ENCODE measurements around the gene HIGD2A. TPM values are rescaled to one million over a fixed set of nuclear protein-coding genes. Genes with fewer than 3 reads are reported as not detected.

Gene HIGD2A
- total and polyA plus RNA-seq, 2 of the 13 experiments (the other 11 are each of a cell fraction or from before 2014, with no cell fraction given) = 89.2 to 146 TPM

DNA sequence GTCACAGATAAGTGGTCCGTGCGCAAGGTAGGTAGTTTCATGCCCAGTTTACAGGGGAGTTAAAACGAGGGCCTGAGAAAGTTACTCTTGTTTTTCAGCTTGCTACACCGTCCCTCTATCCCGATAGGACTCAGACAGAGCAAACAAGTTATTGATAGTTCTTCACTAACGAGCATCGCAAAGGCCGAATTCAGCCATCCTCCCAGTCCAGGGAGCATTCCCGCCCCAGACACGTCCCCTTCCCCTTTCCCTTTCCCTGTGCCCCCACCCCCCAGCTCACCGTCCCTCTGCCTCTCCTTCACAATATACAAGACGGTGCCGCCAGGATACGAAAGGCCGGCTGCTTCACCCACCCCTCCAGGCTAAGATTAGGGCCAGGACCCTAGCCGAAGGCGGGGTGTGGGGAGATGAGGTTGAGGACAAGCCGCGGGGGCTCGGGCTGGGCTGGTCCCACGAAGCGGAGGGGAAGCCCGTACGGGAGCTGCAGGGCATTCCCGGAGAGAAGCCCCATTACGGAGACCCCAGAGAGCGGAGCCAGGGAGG lies 27.6 kb upstream of the HIGD2A start (continued):
- TF ChIP-seq, protein P1, sequence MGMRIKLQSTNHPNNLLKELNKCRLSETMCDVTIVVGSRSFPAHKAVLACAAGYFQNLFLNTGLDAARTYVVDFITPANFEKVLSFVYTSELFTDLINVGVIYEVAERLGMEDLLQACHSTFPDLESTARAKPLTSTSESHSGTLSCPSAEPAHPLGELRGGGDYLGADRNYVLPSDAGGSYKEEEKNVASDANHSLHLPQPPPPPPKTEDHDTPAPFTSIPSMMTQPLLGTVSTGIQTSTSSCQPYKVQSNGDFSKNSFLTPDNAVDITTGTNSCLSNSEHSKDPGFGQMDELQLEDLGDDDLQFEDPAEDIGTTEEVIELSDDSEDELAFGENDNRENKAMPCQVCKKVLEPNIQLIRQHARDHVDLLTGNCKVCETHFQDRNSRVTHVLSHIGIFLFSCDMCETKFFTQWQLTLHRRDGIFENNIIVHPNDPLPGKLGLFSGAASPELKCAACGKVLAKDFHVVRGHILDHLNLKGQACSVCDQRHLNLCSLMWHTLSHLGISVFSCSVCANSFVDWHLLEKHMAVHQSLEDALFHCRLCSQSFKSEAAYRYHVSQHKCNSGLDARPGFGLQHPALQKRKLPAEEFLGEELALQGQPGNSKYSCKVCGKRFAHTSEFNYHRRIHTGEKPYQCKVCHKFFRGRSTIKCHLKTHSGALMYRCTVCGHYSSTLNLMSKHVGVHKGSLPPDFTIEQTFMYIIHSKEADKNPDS (CRISPR knock-in tag; IDR thresholded peaks at IDR 0.05) = peak; percentile 10; the same call in 1 of the 2 replicates
- TF ChIP-seq ZNF75D (CRISPR knock-in tag; IDR thresholded peaks at IDR 0.05; ENCODE audit: borderline replicate concordance) (no peak), ZNF547 (CRISPR knock-in tag; IDR thresholded peaks at IDR 0.05) (no peak), ZNF891 (CRISPR knock-in tag; IDR thresholded peaks at IDR 0.05) (peak; percentile 14; the same call in 1 of the 2 replicates), ZBTB20 (CRISPR knock-in tag; IDR thresholded peaks at IDR 0.05; ENCODE audit: borderline replicate concordance, low read depth) (no peak), ZNF30 (CRISPR knock-in tag; IDR thresholded peaks at IDR 0.05) (0 out of 2 replicates have a peak, but pooled peaks have one; percentile 15), ZNF124 (CRISPR knock-in tag; IDR thresholded peaks at IDR 0.05) (no peak)
- TF ChIP-seq, protein P2, sequence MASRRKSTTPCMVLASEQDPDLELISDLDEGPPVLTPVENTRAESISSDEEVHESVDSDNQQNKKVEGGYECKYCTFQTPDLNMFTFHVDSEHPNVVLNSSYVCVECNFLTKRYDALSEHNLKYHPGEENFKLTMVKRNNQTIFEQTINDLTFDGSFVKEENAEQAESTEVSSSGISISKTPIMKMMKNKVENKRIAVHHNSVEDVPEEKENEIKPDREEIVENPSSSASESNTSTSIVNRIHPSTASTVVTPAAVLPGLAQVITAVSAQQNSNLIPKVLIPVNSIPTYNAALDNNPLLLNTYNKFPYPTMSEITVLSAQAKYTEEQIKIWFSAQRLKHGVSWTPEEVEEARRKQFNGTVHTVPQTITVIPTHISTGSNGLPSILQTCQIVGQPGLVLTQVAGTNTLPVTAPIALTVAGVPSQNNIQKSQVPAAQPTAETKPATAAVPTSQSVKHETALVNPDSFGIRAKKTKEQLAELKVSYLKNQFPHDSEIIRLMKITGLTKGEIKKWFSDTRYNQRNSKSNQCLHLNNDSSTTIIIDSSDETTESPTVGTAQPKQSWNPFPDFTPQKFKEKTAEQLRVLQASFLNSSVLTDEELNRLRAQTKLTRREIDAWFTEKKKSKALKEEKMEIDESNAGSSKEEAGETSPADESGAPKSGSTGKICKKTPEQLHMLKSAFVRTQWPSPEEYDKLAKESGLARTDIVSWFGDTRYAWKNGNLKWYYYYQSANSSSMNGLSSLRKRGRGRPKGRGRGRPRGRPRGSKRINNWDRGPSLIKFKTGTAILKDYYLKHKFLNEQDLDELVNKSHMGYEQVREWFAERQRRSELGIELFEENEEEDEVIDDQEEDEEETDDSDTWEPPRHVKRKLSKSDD (CRISPR knock-in tag; IDR thresholded peaks at IDR 0.05; ENCODE audit: low read depth) = no peak
- TF ChIP-seq, protein P3, sequence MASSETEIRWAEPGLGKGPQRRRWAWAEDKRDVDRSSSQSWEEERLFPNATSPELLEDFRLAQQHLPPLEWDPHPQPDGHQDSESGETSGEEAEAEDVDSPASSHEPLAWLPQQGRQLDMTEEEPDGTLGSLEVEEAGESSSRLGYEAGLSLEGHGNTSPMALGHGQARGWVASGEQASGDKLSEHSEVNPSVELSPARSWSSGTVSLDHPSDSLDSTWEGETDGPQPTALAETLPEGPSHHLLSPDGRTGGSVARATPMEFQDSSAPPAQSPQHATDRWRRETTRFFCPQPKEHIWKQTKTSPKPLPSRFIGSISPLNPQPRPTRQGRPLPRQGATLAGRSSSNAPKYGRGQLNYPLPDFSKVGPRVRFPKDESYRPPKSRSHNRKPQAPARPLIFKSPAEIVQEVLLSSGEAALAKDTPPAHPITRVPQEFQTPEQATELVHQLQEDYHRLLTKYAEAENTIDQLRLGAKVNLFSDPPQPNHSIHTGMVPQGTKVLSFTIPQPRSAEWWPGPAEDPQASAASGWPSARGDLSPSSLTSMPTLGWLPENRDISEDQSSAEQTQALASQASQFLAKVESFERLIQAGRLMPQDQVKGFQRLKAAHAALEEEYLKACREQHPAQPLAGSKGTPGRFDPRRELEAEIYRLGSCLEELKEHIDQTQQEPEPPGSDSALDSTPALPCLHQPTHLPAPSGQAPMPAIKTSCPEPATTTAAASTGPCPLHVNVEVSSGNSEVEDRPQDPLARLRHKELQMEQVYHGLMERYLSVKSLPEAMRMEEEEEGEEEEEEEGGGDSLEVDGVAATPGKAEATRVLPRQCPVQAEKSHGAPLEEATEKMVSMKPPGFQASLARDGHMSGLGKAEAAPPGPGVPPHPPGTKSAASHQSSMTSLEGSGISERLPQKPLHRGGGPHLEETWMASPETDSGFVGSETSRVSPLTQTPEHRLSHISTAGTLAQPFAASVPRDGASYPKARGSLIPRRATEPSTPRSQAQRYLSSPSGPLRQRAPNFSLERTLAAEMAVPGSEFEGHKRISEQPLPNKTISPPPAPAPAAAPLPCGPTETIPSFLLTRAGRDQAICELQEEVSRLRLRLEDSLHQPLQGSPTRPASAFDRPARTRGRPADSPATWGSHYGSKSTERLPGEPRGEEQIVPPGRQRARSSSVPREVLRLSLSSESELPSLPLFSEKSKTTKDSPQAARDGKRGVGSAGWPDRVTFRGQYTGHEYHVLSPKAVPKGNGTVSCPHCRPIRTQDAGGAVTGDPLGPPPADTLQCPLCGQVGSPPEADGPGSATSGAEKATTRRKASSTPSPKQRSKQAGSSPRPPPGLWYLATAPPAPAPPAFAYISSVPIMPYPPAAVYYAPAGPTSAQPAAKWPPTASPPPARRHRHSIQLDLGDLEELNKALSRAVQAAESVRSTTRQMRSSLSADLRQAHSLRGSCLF (CRISPR knock-in tag; IDR thresholded peaks at IDR 0.05; ENCODE audit: borderline replicate concordance) = no peak

Measured in HepG2 (cell line).